HepG2 (cell line): ENCODE results near the gene DIPK1B. TPM values are rescaled to one million over a fixed set of nuclear protein-coding genes. Genes with fewer than 3 reads are reported as not detected.

Source experiments
- EEA1 ChIP-seq: sonication (generic); formaldehyde crosslinking; IDR thresholded peaks from 2 replicates; pipeline ENCODE4 v1.5.1; 2020; ENCODE audit warnings: mild to moderate bottlenecking, missing genetic modification reagents, borderline replicate concordance
- GATAD1 ChIP-seq: IDR thresholded peaks from 2 replicates; pipeline ENCODE4 v1.6.1; 2016; ENCODE audit warnings: missing genetic modification reagents, missing compliant biosample characterization
- GMEB1 ChIP-seq: sonication (generic); formaldehyde crosslinking; IDR thresholded peaks from 2 replicates; pipeline ENCODE4 v1.5.1; 2020; ENCODE audit warnings: missing genetic modification reagents, mild to moderate bottlenecking, borderline replicate concordance
- GPN1 ChIP-seq: sonication (generic); formaldehyde crosslinking; IDR thresholded peaks from 2 replicates; pipeline ENCODE4 v1.5.1; 2020; ENCODE audit warnings: missing genetic modification reagents, borderline replicate concordance
- HOMEZ ChIP-seq: IDR thresholded peaks from 2 replicates; pipeline ENCODE4 v1.6.1; 2016; ENCODE audit warnings: low read depth
- HOXA5 ChIP-seq: sonication (generic); formaldehyde crosslinking; IDR thresholded peaks from 2 replicates; pipeline ENCODE4 v1.4.0; 2020; ENCODE audit warnings: missing genetic modification reagents
- KDM4B ChIP-seq: sonication (generic); formaldehyde crosslinking; IDR thresholded peaks from 2 replicates; pipeline ENCODE4 v1.4.0; 2020; ENCODE audit warnings: missing genetic modification reagents
- MXD3 ChIP-seq: IDR thresholded peaks from 2 replicates; pipeline ENCODE4 v1.6.1; 2016; ENCODE audit warnings: mild to moderate bottlenecking, missing biosample characterization, missing genetic modification reagents
- NFYC ChIP-seq: IDR thresholded peaks from 2 replicates; pipeline ENCODE4 v1.6.1; 2016; ENCODE audit warnings: missing genetic modification reagents, missing compliant biosample characterization
- RCOR2 ChIP-seq: IDR thresholded peaks from 2 replicates; pipeline ENCODE4 v1.6.1; 2016; ENCODE audit warnings: missing biosample characterization, missing genetic modification reagents
- REPIN1 ChIP-seq: sonication (generic); formaldehyde crosslinking; IDR thresholded peaks from 2 replicates; pipeline ENCODE4 v1.8.0; 2022; ENCODE audit warnings: missing genetic modification reagents, low read depth, mild to moderate bottlenecking, borderline replicate concordance
- SMAD3 ChIP-seq: sonication (generic); formaldehyde crosslinking; IDR thresholded peaks from 2 replicates; pipeline ENCODE4 v1.4.0; 2020; ENCODE audit warnings: missing genetic modification reagents
- TEAD3 ChIP-seq: optimal IDR thresholded peaks from 2 replicates; pipeline ENCODE3; 2016; ENCODE audit warnings: borderline replicate concordance
- ZBED4 ChIP-seq: sonication (generic); formaldehyde crosslinking; IDR thresholded peaks from 2 replicates; pipeline ENCODE4 v1.4.0; 2020; ENCODE audit warnings: missing genetic modification reagents, borderline replicate concordance
- ZBTB38 ChIP-seq: sonication (generic); formaldehyde crosslinking; IDR thresholded peaks from 2 replicates; pipeline ENCODE4 v1.5.1; 2020; ENCODE audit warnings: mild to moderate bottlenecking, missing genetic modification reagents
- ZNF432 ChIP-seq: sonication (generic); formaldehyde crosslinking; IDR thresholded peaks from 2 replicates; pipeline ENCODE4 v1.5.0; 2020; ENCODE audit warnings: missing genetic modification reagents, mild to moderate bottlenecking, borderline replicate concordance
- ZNF879 ChIP-seq: sonication (generic); formaldehyde crosslinking; IDR thresholded peaks from 2 replicates; pipeline ENCODE4 v1.8.1; 2023; ENCODE audit warnings: missing genetic modification reagents
- polyA plus RNA-seq, 8 experiments: library from polyadenylated mRNA; depleted of rRNA in 3 of 8; stranded (reverse) in 7 of 8; unstranded in 1 of 8; fragments of >200 nt; fragmentation: Illumina TruSeq in 4 of 8; extraction: Trizol in 4 of 8; gene quantifications; 2 replicates each; pipeline versions ENCODE4 v1.2.1 to v1.2.3, GENCODE V29; 2011 to 2016; ENCODE audit warnings: low read depth in 4 of 8, missing spikeins in 1 of 8, mixed read lengths in 1 of 8; ENCODE audit not compliant: insufficient read depth in 1 of 8
- total RNA-seq, 5 experiments: library from RNA; depleted of rRNA; stranded (reverse); fragments of >200 nt; fragmentation: Illumina TruSeq; extraction: Trizol; gene quantifications; 2 replicates each; pipeline ENCODE4 v1.2.3, GENCODE V29; 2016; ENCODE audit warnings: low read depth in 1 of 5
- TF ChIP-seq, protein P1 (sequence below): sonication (generic); formaldehyde crosslinking; IDR thresholded peaks from 2 replicates; pipeline ENCODE4 v1.4.0; 2020; ENCODE audit warnings: missing genetic modification reagents, borderline replicate concordance
- TF ChIP-seq, protein P2 (sequence below): sonication (generic); formaldehyde crosslinking; IDR thresholded peaks from 2 replicates; pipeline ENCODE4 v1.4.0; 2020; ENCODE audit warnings: mild to moderate bottlenecking, missing genetic modification reagents

Gene DIPK1B
- total and polyA plus RNA-seq, 2 of the 13 experiments (the other 11 are each of a cell fraction or from before 2014, with no cell fraction given), result 0.18 to 3.9 TPM

DNA sequence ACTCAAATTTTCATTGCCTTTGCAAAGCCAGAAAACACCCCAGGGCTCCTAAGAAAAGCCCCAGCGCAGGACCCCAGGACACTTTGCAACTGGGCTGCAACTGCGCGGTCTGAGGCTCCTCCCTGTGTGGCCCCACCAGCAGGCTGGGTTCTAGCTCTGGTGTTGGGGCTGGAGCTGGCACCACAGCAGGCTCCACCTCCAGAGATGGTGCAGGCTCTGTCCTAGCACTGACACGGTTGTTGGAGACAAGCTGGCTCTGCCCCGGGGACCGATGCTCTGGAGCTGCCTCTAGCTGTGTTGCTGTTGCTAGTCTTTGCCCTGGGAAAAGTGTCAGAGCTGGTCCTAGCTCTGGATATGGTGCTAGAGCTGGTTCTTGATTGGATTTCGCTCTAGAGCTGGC is 16.8 kb downstream of the DIPK1B start (continued):
- TF ChIP-seq EEA1 (no peak), TEAD3 (CRISPR knock-in tag) (no peak), KDM4B (CRISPR knock-in tag) (no peak), GMEB1 (no peak), NFYC (CRISPR knock-in tag) (no peak), ZNF879 (CRISPR knock-in tag) (no peak), HOMEZ (no peak), GPN1 (CRISPR knock-in tag) (no peak), ZNF432 (CRISPR knock-in tag) (no peak), SMAD3 (CRISPR knock-in tag) (no peak), REPIN1 (CRISPR knock-in tag) (no peak), ZBED4 (no peak), GATAD1 (no peak), ZBTB38 (CRISPR knock-in tag) (no peak), RCOR2 (CRISPR knock-in tag) (no peak), HOXA5 (no peak), MXD3 (CRISPR knock-in tag) (no peak)
- TF ChIP-seq, protein P1, sequence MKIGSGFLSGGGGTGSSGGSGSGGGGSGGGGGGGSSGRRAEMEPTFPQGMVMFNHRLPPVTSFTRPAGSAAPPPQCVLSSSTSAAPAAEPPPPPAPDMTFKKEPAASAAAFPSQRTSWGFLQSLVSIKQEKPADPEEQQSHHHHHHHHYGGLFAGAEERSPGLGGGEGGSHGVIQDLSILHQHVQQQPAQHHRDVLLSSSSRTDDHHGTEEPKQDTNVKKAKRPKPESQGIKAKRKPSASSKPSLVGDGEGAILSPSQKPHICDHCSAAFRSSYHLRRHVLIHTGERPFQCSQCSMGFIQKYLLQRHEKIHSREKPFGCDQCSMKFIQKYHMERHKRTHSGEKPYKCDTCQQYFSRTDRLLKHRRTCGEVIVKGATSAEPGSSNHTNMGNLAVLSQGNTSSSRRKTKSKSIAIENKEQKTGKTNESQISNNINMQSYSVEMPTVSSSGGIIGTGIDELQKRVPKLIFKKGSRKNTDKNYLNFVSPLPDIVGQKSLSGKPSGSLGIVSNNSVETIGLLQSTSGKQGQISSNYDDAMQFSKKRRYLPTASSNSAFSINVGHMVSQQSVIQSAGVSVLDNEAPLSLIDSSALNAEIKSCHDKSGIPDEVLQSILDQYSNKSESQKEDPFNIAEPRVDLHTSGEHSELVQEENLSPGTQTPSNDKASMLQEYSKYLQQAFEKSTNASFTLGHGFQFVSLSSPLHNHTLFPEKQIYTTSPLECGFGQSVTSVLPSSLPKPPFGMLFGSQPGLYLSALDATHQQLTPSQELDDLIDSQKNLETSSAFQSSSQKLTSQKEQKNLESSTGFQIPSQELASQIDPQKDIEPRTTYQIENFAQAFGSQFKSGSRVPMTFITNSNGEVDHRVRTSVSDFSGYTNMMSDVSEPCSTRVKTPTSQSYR (CRISPR knock-in tag), result no peak
- TF ChIP-seq, protein P2, sequence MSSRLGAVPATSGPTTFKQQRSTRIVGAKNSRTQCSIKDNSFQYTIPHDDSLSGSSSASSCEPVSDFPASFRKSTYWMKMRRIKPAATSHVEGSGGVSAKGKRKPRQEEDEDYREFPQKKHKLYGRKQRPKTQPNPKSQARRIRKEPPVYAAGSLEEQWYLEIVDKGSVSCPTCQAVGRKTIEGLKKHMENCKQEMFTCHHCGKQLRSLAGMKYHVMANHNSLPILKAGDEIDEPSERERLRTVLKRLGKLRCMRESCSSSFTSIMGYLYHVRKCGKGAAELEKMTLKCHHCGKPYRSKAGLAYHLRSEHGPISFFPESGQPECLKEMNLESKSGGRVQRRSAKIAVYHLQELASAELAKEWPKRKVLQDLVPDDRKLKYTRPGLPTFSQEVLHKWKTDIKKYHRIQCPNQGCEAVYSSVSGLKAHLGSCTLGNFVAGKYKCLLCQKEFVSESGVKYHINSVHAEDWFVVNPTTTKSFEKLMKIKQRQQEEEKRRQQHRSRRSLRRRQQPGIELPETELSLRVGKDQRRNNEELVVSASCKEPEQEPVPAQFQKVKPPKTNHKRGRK (CRISPR knock-in tag), result no peak
